PC-3 (cell line): ENCODE data around the gene NEK11.

ENCODE experiments used
- EZH2 ChIP-seq: fragments of 300-600 bp; sonication (generic); IDR thresholded peaks from one replicate; pipeline ENCODE4 v1.6.1; 2017; ENCODE audit warnings: antibody characterized with exemption, mild to moderate bottlenecking, low read length; ENCODE audit not compliant: unreplicated experiment
- TF ChIP-seq, protein P1 (sequence below): fragments of 300-600 bp; sonication (generic); conservative IDR thresholded peaks from 2 replicates; pipeline ENCODE4 v1.5.1; 2017; ENCODE audit warnings: antibody characterized with exemption, low read depth, mild to moderate bottlenecking, low read length

DNA sequence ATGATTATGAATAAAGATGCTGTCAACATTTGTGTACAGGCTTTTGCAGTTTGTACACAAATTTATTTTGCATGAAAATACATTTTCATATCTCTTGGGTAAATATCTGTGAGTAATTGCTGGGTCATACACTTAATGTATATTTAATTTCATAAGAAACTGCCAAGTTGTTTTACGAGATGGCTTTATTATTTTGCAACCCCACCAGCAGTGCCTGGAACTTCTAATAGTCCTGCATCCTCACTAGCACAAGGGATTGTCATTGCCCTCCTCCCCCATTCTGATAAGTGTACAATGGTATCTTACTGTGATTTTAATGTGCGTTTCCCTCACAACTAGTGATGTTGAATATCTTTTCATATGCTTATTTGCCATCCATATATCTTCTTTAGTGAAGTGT lies 45.2 kb upstream of the NEK11 start:
- TF ChIP-seq, protein P1, sequence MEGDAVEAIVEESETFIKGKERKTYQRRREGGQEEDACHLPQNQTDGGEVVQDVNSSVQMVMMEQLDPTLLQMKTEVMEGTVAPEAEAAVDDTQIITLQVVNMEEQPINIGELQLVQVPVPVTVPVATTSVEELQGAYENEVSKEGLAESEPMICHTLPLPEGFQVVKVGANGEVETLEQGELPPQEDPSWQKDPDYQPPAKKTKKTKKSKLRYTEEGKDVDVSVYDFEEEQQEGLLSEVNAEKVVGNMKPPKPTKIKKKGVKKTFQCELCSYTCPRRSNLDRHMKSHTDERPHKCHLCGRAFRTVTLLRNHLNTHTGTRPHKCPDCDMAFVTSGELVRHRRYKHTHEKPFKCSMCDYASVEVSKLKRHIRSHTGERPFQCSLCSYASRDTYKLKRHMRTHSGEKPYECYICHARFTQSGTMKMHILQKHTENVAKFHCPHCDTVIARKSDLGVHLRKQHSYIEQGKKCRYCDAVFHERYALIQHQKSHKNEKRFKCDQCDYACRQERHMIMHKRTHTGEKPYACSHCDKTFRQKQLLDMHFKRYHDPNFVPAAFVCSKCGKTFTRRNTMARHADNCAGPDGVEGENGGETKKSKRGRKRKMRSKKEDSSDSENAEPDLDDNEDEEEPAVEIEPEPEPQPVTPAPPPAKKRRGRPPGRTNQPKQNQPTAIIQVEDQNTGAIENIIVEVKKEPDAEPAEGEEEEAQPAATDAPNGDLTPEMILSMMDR, result no peak
- TF ChIP-seq EZH2, result no peak
